Measurements from ENCODE around the gene LDLRAD2. TPM values are rescaled to one million over a fixed set of nuclear protein-coding genes. Genes with fewer than 3 reads are reported as not detected.

Gene LDLRAD2
- total RNA-seq, 1 experiment from 2014 or later = not detected

- ChIA-PET POLR2A (no interaction called here), CTCF (no interaction called here)
- BruUV-seq (replicated peaks) = no TSS peak
- Histone ChIP-seq H3K4me1 (ENCODE audit: control insufficient read depth, insufficient read depth, low read length) (no peaks in the 10 kb centered on the region), H3K9me3 (ENCODE audit: control insufficient read depth, insufficient read depth, low read depth, low read length) (no peaks in the 10 kb centered on the region; the same call in 1 of the 2 replicates), H3K4me3 (ENCODE audit: low read depth in 2 of 2, low read length in 2 of 2) (no peak overlapping the region), H3K36me3 (ENCODE audit: control insufficient read depth, insufficient read depth, low read length) (no peaks in the 10 kb centered on the region), H3K27me3 (ENCODE audit: control insufficient read depth, insufficient read depth, low read length) (no peaks in the 10 kb centered on the region), H3K27ac (ENCODE audit: low read length) (no peak overlapping the region)
- DNase-seq (ENCODE audit: low read depth, low spot score) (no peak), ATAC-seq (no peak)
- intact Hi-C loops (cut with micrococcal nuclease; ENCODE audit: unreplicated experiment) = no loop called here
- in situ Hi-C loops (cut with HindIII; ENCODE audit: low pct_unique_long_range_greater_than_20kb, low sequenced_read_pairs) = no loop called here
- TF ChIP-seq POLR2AphosphoS5 (IDR thresholded peaks at IDR 0.05; ENCODE audit: low read depth, low read length) (no peak), TCF7L2 (IDR thresholded peaks at IDR 0.05; ENCODE audit: low read depth, low read length) (no peak), REST (IDR thresholded peaks at IDR 0.05; ENCODE audit: insufficient read depth in 1 of 2, low read depth in 2 of 2, low read length in 1 of 2) (no peak), SIN3A (IDR thresholded peaks at IDR 0.05; ENCODE audit: borderline replicate concordance, insufficient read depth, low read depth, low read length) (no peak)
- TF ChIP-seq, protein P1, sequence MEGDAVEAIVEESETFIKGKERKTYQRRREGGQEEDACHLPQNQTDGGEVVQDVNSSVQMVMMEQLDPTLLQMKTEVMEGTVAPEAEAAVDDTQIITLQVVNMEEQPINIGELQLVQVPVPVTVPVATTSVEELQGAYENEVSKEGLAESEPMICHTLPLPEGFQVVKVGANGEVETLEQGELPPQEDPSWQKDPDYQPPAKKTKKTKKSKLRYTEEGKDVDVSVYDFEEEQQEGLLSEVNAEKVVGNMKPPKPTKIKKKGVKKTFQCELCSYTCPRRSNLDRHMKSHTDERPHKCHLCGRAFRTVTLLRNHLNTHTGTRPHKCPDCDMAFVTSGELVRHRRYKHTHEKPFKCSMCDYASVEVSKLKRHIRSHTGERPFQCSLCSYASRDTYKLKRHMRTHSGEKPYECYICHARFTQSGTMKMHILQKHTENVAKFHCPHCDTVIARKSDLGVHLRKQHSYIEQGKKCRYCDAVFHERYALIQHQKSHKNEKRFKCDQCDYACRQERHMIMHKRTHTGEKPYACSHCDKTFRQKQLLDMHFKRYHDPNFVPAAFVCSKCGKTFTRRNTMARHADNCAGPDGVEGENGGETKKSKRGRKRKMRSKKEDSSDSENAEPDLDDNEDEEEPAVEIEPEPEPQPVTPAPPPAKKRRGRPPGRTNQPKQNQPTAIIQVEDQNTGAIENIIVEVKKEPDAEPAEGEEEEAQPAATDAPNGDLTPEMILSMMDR (IDR thresholded peaks at IDR 0.05) = no peak
Measured at GRCh38 chr1:21793104-21793503, 19.0 kb upstream of the LDLRAD2 start.

DNA sequence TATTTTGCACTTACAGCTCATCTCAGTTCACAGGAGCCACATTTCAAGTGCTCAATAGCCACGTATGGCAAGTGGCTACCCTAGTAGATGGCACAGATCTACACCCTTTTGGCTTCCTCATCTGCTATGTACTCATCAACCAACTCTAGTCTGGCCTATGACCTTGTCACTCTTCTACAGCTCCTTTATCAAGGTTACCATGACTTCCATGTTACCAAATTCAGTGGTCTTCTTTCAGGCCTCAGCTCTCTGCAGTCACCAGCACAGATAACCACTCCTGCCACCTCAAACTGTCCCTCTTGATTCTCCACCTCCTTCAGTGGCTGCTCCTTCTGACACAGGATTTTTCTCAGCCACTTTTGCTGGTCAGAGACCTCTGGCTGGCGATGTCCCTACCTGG lies 17.4 kb upstream of the LDLRAD2 start:
- intact Hi-C loops (cut with micrococcal nuclease; ENCODE audit: unreplicated experiment) (no loop called here), in situ Hi-C loops (cut with HindIII; ENCODE audit: low pct_unique_long_range_greater_than_20kb, low sequenced_read_pairs) (no loop called here)
- H3K4me3 ChIP-seq (ENCODE audit: low read depth in 2 of 2, low read length in 2 of 2) = no peak overlapping the region
- no peaks in the 10 kb centered on the region for H3K4me1 ChIP-seq (ENCODE audit: control insufficient read depth, insufficient read depth, low read length)
- no peaks in the 10 kb centered on the region for H3K36me3 ChIP-seq (ENCODE audit: control insufficient read depth, insufficient read depth, low read length)
- no peaks in the 10 kb centered on the region; the same call in 1 of the 2 replicates for H3K9me3 ChIP-seq (ENCODE audit: control insufficient read depth, insufficient read depth, low read depth, low read length)
- H3K27me3 ChIP-seq (ENCODE audit: control insufficient read depth, insufficient read depth, low read length) = no peaks in the 10 kb centered on the region
- BruUV-seq (replicated peaks) = no TSS peak
- DNase-seq (ENCODE audit: low read depth, low spot score) (no peak), ATAC-seq (no peak)
- ChIA-PET CTCF (no interaction called here), POLR2A (no interaction called here)
- TF ChIP-seq, protein P1 (IDR thresholded peaks at IDR 0.05) = no peak
- TF ChIP-seq POLR2AphosphoS5 (IDR thresholded peaks at IDR 0.05; ENCODE audit: low read depth, low read length) (no peak), TCF7L2 (IDR thresholded peaks at IDR 0.05; ENCODE audit: low read depth, low read length) (no peak), SIN3A (IDR thresholded peaks at IDR 0.05; ENCODE audit: borderline replicate concordance, insufficient read depth, low read depth, low read length) (no peak), REST (IDR thresholded peaks at IDR 0.05; ENCODE audit: insufficient read depth in 1 of 2, low read depth in 2 of 2, low read length in 1 of 2) (no peak)
- no peak overlapping the region for H3K27ac ChIP-seq (ENCODE audit: low read length)

All from Panc1 (cell line).